GM19099 (cell line): Measurements from ENCODE around the gene CHST11.

ENCODE experiments used
- POLR2A ChIP-seq: IDR thresholded peaks from 3 replicates; pipeline ENCODE4 v1.6.1; 2011; ENCODE audit warnings: low read depth; ENCODE audit not compliant: insufficient read length; ENCODE audit errors: extremely low read depth

CHST11 gene

DNA sequence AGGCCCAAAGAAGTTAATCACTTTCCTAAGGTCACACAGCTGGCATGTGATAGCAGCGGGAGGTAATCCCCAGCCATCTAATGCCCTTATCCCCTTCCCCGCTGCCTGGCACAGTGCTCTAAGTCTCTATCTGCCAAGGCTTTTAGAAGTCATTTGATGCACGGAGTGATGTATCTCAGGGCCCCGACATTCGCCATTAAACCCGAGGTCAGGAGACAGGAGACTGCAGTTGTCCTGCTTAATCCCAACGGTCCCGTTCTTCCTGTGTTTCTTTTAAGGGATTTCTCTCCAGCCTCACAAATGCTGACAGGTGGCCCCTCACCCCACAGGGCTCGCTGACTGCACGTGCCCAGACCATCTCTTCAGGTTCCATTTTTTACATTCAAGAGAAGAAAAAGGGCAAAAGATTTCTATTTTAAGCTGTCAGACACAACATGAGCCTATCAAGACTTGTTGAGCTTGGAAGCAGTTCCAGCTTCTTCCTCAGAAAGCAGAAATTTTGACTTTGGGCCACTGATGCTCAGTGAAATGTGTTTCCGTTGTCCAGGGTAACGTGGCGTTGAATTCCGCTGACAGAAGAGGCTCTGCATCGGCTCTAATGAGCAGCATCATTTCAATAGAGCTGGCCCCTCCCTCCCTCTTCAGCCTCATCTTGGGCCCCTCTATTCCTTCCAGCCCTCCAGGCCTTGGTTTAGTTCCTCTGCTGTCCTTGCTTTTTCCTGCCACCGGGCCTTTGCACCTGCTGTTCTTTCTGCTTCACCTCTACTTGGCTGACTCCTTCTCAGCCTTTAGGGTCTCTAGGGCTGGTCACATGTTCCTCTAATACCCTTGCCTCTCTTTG is 171.5 kb downstream of the CHST11 start:
- TF ChIP-seq POLR2A = no peak

DNA sequence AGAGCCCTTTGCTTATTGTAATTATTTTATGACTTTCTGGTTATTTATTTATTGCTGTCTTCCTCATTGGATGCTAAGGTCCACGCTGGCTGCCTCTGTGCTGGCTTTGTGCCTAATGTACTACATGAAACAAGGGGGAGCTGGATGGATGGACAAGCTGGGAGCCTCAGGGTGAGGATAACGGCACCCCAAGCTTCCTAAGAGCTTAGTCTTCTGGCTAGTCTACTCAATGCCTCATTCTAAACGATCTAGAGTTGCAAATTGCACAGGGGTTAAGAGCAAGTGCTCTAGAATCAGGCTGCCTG is 172.0 kb downstream of the CHST11 start:
- TF ChIP-seq POLR2A = no peak

DNA sequence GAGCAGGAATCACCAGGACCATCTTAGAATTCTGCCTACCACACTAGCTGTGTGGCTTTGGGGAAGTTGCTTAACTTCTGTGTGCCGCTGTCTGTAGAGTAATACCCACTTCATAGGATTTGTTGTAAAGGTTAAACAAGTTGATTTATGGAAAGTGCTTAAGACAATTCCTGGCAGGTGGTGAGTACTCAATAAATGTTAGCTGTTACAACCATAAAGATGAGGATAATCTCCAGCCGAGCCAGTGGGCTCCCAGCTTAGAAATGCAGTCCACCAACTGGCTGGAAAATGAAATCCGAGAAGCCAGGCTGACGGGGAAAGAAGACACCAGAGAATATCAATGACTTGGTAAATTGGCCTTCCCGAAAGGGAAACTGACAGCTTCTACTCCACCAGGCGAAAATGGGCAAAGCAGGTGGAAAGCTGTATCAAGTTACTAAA is 173.5 kb downstream of the CHST11 start:
- TF ChIP-seq POLR2A = no peak

DNA sequence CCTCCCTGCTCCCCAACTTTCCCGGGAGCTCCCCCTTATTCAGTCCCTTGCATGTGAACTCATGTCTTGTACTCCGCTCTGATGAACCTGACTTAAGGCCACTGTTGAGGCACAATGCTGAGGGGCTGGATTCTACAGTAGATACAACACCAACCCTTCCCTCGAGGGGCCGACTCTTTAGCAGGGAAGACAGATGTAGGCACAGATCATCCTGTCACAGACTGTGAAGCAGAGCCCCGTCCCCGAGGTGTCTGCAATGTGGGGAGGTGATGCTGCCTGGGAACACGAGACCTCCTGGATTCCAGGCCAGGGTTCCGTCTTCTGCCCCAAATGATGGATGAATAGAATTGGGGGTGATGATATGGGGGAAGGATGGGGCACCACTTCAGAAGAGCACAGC is 175.1 kb downstream of the CHST11 start:
- no peak for TF ChIP-seq POLR2A

DNA sequence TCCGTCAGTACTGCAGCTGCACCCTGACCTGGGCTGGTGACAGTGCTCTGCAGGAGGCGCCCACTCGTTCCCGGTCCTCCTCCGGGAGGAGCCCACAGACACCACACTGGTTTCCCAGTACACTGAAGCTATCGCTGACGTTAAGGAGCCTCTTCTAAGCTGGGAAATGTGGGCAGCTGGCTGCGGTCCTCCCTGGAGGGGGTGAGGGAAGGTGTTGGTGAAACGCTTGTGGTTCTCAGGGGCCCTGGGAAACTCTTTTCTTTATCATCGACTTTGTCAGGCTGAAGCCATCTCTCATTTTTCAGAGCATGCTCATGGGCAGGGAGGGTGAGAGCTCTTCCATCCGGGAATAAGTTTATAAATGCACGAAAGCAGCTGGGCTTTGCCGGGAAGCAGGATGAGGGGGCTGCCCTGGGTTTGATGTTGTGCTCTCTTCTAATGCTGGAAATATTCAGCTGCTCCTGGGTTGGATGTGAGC is 176.0 kb downstream of the CHST11 start:
- no peak for TF ChIP-seq POLR2A

DNA sequence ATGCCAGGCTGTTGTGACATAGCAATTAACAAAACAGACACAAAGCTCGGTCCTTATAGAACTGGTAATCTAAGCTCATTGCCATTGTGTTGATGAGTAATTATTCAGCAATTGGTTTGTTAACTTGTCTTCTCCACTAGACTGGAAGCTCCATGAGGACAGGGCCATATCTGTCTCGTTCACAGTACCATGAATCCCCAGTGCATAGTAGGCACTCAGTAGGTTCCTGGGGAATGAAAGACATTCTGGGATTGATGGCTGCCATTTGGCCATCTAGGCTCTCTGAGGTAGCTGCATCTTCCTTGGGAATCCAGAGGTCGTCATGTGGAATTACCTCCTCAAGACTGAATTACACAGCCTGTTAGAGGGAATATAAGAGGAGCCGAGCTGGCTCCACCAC is 177.3 kb downstream of the CHST11 start:
- TF ChIP-seq POLR2A = no peak

DNA sequence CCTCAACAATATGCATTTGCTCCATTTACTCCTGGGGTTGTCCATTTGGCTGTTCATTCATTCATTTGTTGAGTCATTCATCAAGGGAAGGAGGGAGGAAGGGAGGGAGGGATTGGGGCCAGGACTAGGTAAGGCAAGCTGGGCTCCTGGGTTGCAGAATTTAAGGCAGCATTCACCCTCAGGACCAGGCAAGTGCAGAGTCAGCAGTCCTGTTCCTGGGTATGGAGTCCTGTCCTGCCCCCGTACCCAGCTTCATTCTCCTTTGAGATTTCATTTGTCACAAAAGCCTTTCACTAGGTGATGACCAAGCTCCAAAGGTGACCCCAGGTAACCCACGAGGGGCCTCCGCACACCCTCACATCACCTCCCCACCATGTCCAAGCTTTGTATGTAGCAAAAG is 178.1 kb downstream of the CHST11 start:
- TF ChIP-seq POLR2A = no peak

DNA sequence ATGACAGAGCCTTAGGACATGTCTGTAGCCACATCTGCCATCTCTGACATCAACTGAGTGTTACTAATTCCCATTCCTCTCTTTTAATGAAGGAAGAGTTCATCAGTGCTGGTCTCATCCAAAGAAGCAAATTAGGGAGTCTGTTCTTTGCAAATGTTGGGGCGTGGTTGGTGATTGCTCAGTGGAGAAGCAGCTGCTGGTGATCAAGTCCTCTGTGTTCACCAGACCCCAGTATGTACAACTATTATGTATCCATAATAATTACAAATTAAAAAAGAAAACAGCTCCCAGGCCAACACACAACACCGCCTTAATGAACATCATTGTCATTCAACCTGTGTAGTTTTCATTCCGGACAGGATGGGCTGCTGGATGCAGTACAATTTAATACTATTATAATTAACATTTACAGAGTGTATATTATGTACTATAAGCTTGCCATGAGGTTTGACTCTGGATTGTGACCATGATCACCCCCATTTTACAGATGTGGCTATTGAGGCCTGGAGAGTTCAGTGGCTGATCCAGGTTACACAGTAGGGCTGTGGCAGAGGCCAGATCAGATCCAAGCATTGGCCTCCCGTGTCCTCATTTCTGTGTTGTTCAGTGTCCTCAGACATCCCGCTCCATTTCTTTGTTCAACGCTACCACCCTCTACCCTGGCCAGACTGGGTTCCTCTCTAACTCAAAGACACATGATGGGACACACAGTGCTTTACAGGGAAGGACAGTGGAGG is 179.0 kb downstream of the CHST11 start:
- no peak for TF ChIP-seq POLR2A

DNA sequence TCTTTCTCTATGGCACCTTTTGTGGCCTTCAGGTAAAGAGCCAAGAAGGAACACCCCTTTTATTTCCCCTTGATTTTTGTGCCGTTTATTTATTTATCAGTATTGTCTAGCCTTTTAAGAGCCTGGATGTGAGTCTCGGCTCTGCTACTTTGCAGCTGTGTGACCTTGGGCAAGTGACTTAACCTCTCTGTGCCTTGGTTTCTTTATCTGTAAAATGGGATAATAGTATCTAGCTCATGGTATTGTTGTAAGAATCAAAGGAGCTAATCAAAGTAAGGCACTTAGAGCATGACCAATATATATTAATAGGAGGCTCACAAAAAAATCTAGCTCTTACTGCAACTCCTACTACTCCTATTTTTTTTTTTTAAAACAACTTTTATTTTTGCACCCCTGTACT is 179.7 kb downstream of the CHST11 start:
- TF ChIP-seq POLR2A = no peak

DNA sequence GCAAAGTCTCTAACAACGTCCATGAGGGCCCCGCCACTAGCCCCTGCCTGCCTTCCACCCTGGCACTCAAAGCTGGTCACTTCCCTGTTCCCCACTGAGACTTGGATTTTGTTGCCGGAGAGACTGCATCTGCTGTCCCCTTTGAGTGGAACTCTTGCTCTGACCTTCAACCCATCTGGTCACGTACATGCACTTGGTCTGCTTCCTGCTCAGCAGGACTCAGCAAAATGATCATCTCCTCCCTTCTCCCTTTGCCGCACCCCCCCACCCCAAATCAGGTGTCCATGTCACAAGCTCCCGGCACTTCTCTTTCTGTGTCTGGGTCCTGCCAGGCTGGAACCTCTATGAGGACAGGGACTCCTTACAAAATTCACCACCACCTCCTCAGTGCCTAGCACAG is 180.9 kb downstream of the CHST11 start:
- TF ChIP-seq POLR2A = no peak

DNA sequence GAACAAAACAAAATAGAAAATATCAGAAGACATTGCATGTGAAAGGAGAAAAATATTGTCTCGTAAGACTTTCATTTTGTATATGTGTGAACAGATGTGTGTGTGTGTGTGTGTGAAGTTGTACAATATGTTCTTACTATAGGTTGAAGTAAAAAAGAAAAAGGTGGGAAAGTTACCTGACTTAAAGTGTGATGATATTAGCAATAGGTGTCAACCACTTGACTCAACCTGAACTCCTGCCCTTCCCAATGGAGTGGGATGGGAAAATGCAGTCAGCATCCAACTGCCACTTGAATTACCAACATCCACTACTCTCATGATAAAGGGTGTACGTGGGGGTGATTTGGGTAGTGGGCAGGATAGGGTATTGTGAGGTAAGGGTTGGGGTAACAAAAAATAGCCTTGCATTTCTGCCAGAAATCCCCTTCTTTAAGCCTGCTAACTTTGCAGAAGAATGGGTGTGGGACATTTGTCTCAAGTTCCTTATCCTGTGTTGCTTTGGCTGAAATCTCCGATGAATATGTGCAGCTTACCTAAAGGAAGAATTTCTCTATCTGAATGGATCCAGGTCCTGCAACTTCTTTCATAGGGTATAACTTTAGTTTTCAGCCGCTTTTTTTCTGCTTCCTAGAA is 181.6 kb downstream of the CHST11 start:
- TF ChIP-seq POLR2A = no peak

DNA sequence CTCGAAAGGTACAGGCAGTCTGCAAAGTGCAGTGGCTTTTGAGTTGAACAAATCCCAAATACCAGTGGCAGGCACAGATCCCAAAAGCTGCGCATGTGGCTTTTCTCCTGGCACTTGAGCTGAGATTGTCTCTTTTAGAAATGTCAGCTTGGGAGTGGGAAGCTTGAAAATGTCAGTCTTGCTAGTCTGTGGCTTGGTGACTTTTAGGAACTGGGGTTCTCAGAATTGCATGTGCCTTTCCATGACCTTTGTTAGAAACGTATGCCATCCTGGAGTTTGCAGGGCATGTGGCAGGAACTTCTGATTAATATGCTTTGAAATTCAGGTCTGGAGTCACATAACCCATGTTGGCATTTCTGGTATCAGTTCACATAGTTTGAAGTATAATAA is 182.1 kb downstream of the CHST11 start:
- TF ChIP-seq POLR2A = no peak

DNA sequence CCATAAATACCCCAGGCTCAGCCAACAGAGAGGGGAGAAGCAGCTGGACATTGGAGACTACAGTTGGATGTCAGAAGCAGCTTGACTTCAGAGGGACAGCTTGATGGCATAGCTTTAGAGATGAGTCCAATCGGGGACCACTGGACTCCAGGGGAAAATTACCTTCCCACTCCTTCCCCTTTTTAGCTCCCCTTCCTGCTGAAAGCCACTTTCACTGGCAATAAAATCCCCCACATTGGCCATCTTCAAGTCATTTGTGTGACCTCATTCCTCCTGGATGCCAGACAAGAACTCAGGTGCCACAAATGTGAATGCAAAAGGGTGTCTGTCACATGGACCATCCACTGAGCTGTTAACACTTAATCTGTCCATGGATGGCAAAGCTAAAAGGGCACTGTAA is 184.2 kb downstream of the CHST11 start:
- TF ChIP-seq POLR2A = no peak

DNA sequence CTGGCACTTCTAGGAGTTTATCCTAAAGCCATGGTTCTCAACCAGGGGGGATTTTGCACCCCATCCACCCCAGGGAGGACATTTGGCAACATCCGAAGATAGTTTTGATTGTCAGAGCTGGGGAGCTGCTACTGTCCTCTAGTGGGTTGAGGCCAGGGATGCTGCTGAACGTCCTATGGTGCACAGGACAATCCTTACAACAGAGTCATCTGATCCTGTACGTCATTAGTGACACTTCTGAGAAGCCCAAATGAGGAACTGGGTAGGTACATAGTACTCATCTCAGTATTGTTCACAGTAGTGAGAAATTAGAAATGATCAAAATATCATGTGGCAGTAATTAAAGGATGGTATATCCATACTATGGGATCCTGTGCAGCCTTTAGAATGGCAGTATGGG is 185.1 kb downstream of the CHST11 start:
- no peak for TF ChIP-seq POLR2A

DNA sequence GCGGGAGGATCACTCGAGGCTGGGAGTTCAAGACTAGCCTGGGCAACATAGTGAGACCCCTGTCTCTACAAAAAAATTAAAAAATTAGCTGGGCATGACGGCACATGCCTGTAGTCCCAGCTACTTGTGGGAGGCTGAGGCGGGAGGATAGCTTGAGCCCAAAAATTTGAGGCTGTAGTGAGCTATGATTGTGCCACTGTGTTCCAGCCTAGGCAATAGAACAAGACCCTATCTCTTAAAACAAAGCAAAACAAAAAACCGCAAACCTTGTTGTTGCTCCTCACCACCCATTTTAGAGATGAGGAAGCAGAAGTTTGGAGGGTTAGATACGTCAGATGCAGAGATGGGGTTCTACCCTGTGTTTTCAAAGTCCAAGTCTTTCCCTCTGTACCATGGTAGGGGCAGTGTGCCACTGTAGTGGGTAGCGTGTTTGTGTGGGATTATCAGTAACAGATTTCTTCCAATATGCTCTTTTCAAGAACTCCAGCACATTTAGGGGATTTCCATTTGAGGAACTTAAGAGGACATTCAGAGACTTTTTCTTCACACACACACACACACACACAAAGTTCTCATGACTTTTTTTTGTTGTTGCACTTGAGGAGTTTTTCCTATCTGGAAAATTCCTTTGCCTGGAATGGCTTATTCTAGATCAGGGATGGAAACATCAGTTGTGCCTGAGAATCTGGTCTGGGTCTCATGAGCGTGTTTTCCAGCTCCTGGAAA is 186.5 kb downstream of the CHST11 start:
- TF ChIP-seq POLR2A = no peak
